H7 (cell line): Measurements from ENCODE around the gene RNU1-2. TPM values are rescaled to one million over a fixed set of nuclear protein-coding genes. Genes with fewer than 3 reads are reported as not detected.
"Not testable (repeated sequence)": the region's sequence is repeated elsewhere in the genome, so short reads cannot be mapped to it uniquely, and the experiment has no call there.

Source experiments
- DNase-seq: peaks from one replicate; pipeline ENCODE4 v3.0.0; 2012
- H3K27me3 ChIP-seq: 2 replicates; pipeline ENCODE4 v1.6.0; 2011; ENCODE audit warnings: mild to moderate bottlenecking, low read length; ENCODE audit not compliant: control insufficient read depth, insufficient read depth
- H3K36me3 ChIP-seq: replicated peaks from 2 replicates; pipeline ENCODE4 v1.5.1; 2011; ENCODE audit warnings: low read length; ENCODE audit not compliant: control insufficient read depth, insufficient read depth
- H3K4me3 ChIP-seq: 2 replicates; pipeline ENCODE4 v1.5.1; 2011; ENCODE audit warnings: low read depth, mild to moderate bottlenecking, control low read depth, low read length, moderate library complexity; ENCODE audit not compliant: insufficient read depth
- total RNA-seq: library from RNA; depleted of rRNA; stranded (reverse); fragments of >200 nt; shearing (Covaris generic); gene quantifications from 2 replicates; pipeline ENCODE4 v1.2.3, GENCODE V29; 2014

RNU1-2 gene
- total RNA-seq, 1 experiment from 2014 or later, result under 0.01 TPM

DNA sequence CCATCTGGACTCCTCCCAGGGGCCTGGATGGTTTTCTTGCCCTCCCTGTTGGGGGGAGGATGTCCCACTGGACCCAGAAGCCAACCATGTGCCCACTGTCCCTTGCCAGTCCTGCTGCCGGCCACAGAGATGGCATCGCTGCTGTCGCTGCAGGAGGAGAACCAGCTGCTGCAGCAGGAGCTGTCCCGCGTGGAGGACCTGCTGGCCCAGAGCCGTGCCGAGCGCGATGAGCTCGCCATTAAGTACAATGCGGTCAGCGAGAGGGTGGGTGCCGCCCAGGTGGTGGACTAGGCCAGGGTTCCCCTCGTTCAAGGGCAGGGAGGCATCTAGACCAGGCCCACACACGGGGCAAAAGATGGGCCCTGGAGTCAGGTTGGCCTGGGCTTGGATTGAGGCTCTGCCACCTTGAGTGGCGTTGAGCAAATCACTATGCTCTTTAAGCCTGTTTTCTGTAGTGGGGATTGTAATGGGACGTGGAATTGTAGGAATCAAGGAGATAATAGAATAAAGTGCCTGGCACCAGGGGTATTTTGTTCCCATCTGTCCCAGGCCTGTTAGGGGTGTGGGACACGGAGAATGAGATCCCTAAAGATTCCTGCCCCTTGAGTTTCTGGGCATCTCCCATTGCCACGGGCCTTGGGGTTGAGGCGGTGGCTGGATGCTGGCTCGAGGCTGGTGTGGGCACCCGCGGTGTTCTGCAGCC is 28.6 kb downstream of the RNU1-2 start:
- DNase-seq, result peak; percentile 65
- Histone ChIP-seq H3K4me3 (no peak overlapping the region), H3K27me3 (no peaks in the 10 kb centered on the region), H3K36me3 (peaks cover 10% of the 10 kb centered on the region)

DNA sequence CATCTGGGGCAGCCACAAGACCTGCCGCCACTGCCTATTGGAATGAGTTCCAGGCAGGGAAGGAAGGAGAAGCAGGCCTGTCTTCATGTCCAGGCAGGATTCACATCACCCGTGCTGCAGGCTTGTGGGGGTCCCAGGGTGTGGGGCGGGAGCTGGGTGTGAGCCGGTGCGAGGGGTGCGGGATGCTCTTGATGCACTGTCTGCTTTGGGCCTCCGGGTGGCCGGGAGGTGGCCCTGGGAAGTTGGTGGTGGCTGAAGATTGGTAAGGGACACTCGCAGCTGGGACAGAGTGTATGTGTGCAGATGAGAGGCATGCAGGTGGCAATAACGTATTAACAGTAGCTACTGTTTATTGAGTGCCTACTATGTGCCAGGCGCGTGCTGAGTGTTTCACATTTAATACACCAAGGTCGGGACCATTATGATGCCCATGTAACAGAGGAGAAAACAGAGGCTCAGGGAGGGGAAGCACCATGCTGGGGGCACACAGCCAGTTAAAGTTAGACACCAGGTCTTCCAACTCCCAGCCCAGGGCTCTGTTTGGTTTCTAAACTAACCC is 29.2 kb downstream of the RNU1-2 start:
- H3K4me3 ChIP-seq, result no peak overlapping the region
- H3K36me3 ChIP-seq, result peaks cover 10% of the 10 kb centered on the region
- DNase-seq, result peak; percentile 90
- no peaks in the 10 kb centered on the region for H3K27me3 ChIP-seq

- Histone ChIP-seq H3K27me3 (no peaks in the 10 kb centered on the region), H3K36me3 (peaks cover 13% of the 10 kb centered on the region), H3K4me3 (no peak overlapping the region)
- DNase-seq, result peak; percentile 79
Measured at GRCh38 chr1:16925635-16926490, 30.1 kb downstream of the RNU1-2 start.

DNA sequence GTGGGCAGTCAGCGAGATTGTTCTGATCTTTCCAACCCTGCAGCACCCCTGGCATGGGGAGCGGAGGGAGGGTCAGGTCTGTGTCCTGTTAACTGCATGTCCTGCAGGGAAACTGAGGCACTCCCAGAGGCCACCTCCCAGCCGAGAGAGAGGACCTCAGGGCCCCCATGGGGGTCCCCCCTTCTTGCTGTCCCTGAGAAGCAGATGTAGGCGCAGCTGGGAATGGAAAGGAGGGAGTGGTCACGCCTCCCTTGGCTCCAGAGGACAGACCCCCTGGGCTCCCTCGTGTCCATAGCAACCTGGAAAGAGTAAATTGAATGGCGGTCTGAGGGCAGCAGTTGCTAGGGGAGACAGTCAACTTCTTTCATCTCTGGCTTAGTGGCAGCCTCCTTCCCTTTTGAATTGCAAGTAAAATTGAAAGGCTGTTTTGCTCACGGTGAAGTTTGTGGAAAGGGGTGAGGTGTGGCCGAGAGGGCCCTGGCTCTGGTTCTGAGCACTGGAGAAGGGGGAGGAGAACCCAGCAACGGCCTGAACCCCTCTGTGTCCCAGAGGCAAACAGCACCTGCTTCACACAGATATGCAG is 30.8 kb downstream of the RNU1-2 start:
- DNase-seq, result no peak
- Histone ChIP-seq H3K36me3 (peaks cover 18% of the 10 kb centered on the region), H3K4me3 (no peak overlapping the region), H3K27me3 (no peaks in the 10 kb centered on the region)

DNA sequence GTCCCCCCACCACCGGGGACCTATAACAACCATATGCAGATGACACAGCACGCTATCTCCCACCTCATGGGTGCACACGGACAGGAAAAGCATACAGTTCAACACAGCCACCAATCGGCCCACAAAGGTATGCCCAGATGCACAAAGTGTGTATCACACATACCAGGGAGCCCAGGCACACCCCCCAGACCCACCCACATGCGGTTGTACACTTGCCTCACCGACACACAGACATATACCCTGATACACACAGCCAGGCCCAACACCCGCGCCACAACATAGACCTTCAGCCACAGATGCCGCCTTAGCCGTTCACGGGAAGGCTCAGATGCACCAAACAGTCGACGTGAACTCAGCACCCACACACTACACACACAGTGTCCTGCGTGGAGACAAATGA is 31.5 kb downstream of the RNU1-2 start:
- DNase-seq, result peak; percentile 54

DNA sequence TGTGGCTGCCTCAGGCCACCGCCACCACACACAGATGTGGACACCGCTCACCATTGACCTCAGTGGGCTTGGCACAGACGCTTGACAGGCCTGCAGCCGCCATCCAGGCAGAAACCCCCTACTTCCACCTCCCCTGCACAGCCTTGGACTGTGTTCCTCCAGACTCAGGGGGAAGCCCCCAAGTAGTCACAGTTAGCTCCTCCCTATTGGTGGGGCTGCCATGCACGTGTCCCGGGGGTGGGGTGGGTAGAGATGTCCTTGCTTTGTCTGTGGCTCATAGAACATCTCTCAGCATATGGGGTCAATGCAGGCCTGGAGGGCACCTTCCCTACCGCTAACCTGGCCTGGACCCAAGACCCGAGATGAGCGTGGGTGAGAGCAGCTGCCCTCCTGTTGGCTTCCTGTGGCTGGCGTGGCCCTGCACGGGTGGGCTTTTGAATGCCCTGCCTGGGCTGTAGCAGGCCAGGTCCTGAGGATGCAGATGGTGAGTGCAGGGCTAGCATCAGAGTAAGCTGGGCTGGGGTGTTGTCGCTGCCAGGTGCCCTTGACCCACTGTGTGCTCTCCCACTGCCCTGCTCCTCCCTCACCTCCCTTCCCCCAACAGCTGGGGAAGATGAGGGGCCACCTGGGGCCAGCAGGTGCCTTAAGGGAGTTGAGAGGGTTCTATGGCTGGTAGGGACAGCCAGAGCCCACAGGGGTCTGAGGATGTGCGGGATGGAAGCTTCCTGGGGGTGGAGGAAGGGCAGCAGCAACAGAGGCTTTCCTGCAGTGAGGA is 32.1 kb downstream of the RNU1-2 start:
- no peak overlapping the region for H3K4me3 ChIP-seq
- H3K27me3 ChIP-seq, result no peaks in the 10 kb centered on the region
- H3K36me3 ChIP-seq, result peaks cover 23% of the 10 kb centered on the region
- DNase-seq, result peak; percentile 63

More for the DNA sequence above, 31.5 kb downstream of the RNU1-2 start:
- H3K27me3 ChIP-seq, result no peaks in the 10 kb centered on the region
- no peak overlapping the region for H3K4me3 ChIP-seq
- peaks cover 20% of the 10 kb centered on the region for H3K36me3 ChIP-seq

- peaks cover 26% of the 10 kb centered on the region for H3K36me3 ChIP-seq
- H3K27me3 ChIP-seq, H3K4me3 ChIP-seq: not testable (repeated sequence)
- peak; percentile 72 for DNase-seq
Measured at GRCh38 chr1:16929146-16930041, 33.6 kb downstream of the RNU1-2 start.

GRCh38 chr1:16931206-16931934 is 35.6 kb downstream of the RNU1-2 start:
- H3K36me3 ChIP-seq, result peaks cover 24% of the 10 kb centered on the region
- not testable (repeated sequence) for H3K27me3 ChIP-seq, H3K4me3 ChIP-seq
- DNase-seq, result peak; percentile 21

GRCh38 chr1:16933945-16934344 is 38.2 kb downstream of the RNU1-2 start:
- H3K36me3 ChIP-seq, result peaks cover 25% of the 10 kb centered on the region
- H3K4me3 ChIP-seq, H3K27me3 ChIP-seq, DNase-seq: not testable (repeated sequence)

- not testable (repeated sequence) for H3K27me3 ChIP-seq, DNase-seq, H3K4me3 ChIP-seq
- H3K36me3 ChIP-seq, result peaks cover 21% of the 10 kb centered on the region
Measured at GRCh38 chr1:16936580-16936979, 40.8 kb downstream of the RNU1-2 start.

DNA sequence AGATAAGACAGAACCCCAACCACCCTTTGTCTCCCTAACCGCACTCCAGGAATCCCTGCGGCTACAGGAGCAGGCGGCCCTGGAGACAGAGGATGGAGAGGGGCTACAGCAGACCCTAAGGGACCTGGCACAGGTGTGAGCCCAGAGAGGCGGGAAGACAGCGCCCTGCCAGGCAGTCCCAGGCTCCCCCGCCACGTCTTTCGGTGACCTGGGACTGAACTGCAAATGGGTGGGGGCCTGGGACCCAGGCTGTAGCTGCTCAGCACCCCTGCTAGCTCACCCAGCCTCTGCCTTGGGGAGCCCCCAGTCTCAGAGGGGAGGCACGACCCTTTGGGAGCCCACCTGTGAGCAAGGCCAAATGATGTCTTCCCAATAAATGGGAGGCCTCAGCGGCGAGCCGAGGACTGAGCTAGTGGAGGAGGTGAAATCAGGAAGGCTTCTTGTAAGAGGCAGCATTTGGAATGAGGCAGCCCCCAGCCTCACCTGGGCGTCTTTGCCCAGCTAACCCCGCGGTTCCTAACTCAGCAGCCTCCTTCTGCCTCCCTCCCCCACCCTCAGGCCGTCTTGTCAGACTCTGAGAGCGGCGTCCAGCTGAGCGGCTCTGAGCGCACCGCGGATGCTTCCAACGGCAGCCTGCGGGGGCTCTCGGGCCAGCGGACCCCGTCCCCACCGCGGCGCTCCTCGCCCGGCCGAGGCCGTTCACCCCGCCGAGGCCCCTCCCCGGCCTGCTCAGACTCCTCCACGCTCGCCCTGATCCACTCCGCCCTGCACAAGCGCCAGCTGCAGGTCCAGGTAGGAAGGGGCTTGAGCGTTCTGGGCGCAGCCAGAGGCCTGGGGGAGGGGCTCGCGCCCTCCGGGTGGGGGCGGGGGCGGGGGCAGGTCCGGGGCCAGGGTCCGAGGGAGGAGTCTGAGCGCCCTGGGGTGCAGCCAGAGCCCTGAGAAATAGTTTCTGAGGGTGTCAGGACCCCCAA is 42.9 kb downstream of the RNU1-2 start:
- peak; percentile 94 for DNase-seq
- Histone ChIP-seq H3K4me3 (peak overlapping the region; percentile 57), H3K36me3 (peaks cover 24% of the 10 kb centered on the region)

More for the DNA sequence above, 42.9 kb downstream of the RNU1-2 start:
- no peaks in the 10 kb centered on the region for H3K27me3 ChIP-seq
